GM18505 (cell line): ENCODE data around the gene MEIKIN.

Experiments
- ATAC-seq: cut with Tn5 transposase; IDR thresholded peaks from one replicate; pipeline ENCODE4 v1.9.1; 2021; ENCODE audit not compliant: unreplicated experiment
- POLR2A ChIP-seq: IDR thresholded peaks from 4 replicates; pipeline ENCODE4 v1.6.1; 2011; ENCODE audit warnings: borderline replicate concordance; ENCODE audit not compliant: insufficient read depth, insufficient read length; ENCODE audit errors: extremely low read depth

The MEIKIN gene

DNA sequence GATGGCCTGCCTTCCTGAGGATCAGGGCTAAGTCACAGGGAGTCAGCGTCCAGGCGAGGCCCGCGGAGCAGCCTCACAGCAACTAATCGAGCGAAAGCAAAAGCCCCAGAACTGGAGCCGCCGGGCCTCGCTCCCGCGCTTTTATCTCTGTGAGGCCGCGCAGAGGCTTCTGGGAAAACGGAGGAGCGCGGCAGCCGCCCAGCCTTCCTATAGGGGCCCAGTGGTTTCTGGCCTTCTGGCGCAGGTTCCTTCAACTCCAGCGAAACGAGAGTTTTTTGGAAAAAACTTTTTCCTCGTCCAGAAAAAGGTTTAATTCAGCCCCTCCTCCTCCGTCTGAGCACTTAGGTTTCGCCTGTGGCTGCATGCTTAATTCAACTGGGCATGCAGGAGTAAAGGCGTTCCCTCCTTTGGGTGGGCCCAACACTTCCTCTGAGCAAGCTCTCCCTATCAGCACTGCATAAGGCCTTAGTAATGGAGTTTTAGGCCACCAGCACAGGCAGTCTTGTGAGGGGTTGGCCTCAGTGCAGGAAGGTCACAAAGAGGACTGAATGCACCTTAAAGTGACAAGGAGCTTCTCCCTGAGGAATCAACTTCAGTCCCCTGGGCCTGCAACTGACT lies at the start of gene MEIKIN:
Gene MEIKIN, minus strand, starts transcription at position 113 of the 618 bp plus-strand sequence. CDS start 158 bp downstream, outside the sequence.
- TF ChIP-seq POLR2A: no peak
- no peak for ATAC-seq

DNA sequence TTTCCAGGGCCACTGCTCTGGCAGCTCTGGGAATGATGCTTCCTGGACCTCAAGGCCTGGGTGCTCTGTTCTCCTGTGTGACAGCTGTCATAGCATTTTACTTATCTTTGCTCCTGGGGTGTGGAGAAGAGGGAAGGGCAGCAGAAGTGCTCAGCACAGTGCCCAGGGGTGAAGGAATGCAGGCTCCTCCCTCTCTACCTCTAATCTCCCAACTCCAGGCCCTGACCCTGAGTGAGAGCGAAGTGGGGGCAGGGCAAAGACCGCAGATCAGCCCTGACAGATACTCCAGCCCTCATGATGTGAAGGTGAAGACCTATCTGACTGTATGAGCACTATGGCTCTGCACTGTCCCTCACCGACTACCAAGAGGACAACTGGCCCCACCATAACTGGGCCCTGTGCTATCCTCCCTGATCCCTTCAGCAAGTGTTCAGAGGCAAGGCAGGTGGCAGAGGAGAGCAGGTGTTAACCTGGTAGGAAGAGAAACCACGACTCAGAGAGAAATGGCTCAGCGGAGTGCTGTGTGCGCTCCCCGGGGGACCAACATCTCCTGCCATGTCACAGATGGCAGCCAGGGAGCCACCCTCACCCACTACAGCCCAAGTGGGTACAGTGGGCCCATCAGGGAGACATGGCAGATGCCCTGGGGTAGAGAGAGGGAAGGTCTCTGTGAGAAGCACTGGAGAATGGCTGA lies 49.2 kb upstream of the MEIKIN start:
- no peak for TF ChIP-seq POLR2A
- ATAC-seq: no peak

GRCh38 chr5:131994090-131994489 lies 48.6 kb upstream of the MEIKIN start:
- no peak for TF ChIP-seq POLR2A
- ATAC-seq: no peak

GRCh38 chr5:131993676-131994075 lies 48.2 kb upstream of the MEIKIN start:
- ATAC-seq: no peak
- TF ChIP-seq POLR2A: no peak

DNA sequence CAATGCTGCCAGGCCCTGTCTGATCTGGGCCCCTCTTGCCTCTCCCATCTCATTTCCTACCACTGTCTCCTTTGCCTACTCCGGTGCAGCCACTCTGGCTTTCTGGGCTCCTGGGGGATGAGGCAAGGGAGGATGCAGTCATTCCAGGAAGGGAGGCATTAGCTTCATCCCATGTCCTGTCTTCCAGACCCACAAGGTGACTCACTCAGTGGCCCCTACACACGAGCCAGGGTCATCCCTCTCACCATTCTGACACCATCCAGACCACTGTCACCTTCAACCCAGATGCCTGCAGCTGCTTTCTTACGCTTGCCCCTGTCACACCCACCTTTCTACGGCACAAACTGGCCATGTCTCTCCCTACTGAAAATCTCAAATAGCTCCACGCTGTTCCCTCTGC lies 46.9 kb upstream of the MEIKIN start:
- no peak for TF ChIP-seq POLR2A
- ATAC-seq: no peak

DNA sequence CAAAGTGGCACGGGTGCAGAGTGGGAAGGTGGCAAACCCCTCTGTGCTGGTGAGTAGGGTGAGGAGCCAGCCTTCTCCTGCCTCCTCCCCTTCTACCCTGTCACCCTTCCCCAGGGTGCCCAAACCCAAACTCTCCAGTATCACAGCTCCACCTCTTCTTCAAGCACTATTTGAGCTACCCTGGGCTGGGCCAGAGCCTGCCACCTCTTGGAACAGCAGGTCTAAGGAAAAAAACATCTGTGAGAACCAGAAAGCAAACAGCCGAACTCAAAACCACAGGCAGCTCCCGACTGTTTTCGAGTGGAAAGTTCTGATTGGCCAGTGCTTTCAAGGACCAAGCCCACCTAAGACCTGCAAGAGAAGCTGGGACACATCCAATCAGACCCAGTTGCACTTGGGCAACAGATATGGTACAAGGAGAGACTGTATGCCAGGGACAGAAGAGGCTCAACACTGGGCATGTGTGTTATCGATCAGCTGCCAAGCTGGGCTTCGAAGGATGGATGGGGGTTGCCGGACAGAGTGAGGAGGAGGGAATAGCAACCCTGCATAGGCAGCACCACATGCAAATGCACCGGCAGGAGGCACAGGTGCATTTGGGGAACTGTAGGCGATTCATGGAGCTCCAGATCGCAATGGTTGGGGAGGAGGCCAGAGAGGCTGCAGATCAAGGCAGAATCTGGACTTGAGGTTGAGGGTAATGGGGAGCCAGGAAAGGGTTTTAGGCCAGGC lies 46.3 kb upstream of the MEIKIN start:
- TF ChIP-seq POLR2A: no peak
- no peak for ATAC-seq

GRCh38 chr5:131990716-131991115 lies 45.3 kb upstream of the MEIKIN start:
- ATAC-seq: no peak
- TF ChIP-seq POLR2A: no peak

DNA sequence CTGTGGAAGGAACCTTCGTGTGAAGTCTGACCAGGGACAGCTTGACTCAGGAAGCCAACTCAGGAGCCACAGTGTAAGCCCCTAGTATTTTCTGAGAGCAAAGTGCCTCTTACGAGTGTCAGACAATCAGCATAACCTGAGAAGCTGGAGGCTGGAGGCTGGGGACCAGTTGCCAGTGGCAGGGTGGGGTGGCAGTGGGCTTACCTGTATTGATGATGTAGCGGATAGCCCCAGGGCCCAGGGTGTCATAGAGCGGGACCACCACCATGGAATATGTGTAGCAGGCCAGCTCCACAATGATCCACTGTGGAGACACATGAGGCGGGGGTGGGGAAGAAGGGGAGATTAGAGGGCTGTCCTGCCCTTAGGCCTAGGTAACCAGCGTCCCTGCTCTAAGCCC lies 43.1 kb upstream of the MEIKIN start:
- ATAC-seq: no peak
- TF ChIP-seq POLR2A: no peak

GRCh38 chr5:131987251-131987650 lies 41.8 kb upstream of the MEIKIN start:
- ATAC-seq: no peak
- no peak for TF ChIP-seq POLR2A

- TF ChIP-seq POLR2A: no peak
Measured at GRCh38 chr5:131986161-131986912, 40.9 kb upstream of the MEIKIN start.

GRCh38 chr5:131984956-131985665 lies 39.6 kb upstream of the MEIKIN start:
- TF ChIP-seq POLR2A: no peak
- ATAC-seq: no peak

More at GRCh38 chr5:131986161-131986912, 40.9 kb upstream of the MEIKIN start:
- no peak for ATAC-seq

DNA sequence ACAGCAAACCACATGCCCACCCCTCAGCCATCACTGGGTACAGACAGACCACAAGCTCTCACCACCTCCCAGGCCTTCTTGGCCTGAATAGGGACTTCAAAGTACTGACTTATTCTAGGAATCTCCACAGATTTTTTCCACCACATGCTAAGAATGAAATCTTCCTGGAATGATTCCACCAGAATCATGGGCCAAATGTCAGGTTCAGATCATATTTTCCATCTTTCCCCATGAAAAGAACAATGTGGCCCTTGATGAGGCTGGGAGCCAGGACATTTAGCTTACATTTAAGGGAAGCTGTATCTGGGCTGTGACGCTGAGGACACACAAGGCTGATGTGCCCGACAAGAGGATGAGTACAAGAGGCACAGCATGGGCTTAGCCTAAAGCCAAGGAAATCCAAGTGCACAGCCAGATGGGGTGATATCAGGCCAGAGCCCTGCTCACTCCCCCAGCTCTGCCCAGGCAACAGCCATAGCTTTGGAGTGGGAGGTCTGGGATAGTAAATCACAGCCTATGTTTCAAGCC lies 37.8 kb upstream of the MEIKIN start:
- no peak for ATAC-seq
- no peak for TF ChIP-seq POLR2A
